HEK293 (cell line): ENCODE measurements around the gene BCL2.

ENCODE experiments used
- CTCF ChIA-PET: fragments of 350-600 bp; formaldehyde crosslinking; extraction: SDS; loops from one replicate; lab custom pipeline; 2021; ENCODE audit warnings: antibody characterized with exemption; lab: Yijun Ruan, JAX
- POLR2A ChIA-PET: fragments of 300-600 bp; formaldehyde crosslinking; extraction: SDS; loops from one replicate; lab custom pipeline; 2020; ENCODE audit warnings: antibody characterized with exemption, inconsistent platforms; lab: Yijun Ruan, JAX
- H3K27ac ChIP-seq: fragments of 200-500 bp; sonication (Bioruptor generic); 2 replicates; pipeline ENCODE4 v1.5.1; 2014; ENCODE audit warnings: low read depth, low read length, control low read depth, inconsistent platforms; ENCODE audit errors: extremely low read depth
- H3K36me3 ChIP-seq, 2 experiments: fragments of 200-500 bp in 1 of 2; sonication (Bioruptor generic) in 1 of 2; 1 replicate in 1 of 2; 2 replicates in 1 of 2; pipeline ENCODE4 v1.5.1; 2014 to 2017; ENCODE audit warnings: inconsistent platforms in 2 of 2, low read length in 2 of 2; ENCODE audit not compliant: control insufficient read depth in 2 of 2, insufficient read depth in 1 of 2
- H3K4me1 ChIP-seq: fragments of 200-500 bp; sonication (Bioruptor generic); 2 replicates; pipeline ENCODE4 v1.5.1; 2014; ENCODE audit warnings: mild to moderate bottlenecking, low read length, inconsistent platforms; ENCODE audit not compliant: control insufficient read depth, insufficient read depth
- H3K4me3 ChIP-seq: 2 replicates; pipeline ENCODE4 v1.5.1; 2011; ENCODE audit warnings: low read depth, mild to moderate bottlenecking, control low read depth, low read length, moderate library complexity
- H3K9me3 ChIP-seq: fragments of 200-500 bp; sonication (Bioruptor generic); 2 replicates; pipeline ENCODE4 v1.5.1; 2014; ENCODE audit warnings: low read depth, low read length, inconsistent platforms; ENCODE audit not compliant: control insufficient read depth, insufficient read depth
- GLIS1 ChIP-seq: fragments of 450-650 bp; formaldehyde crosslinking; IDR thresholded peaks from 2 replicates; pipeline ENCODE4 v1.5.1; 2016; ENCODE audit warnings: missing biosample characterization, missing genetic modification characterization
- PRDM10 ChIP-seq: fragments of 450-650 bp; formaldehyde crosslinking; IDR thresholded peaks from 2 replicates; pipeline ENCODE4 v1.5.1; 2016; ENCODE audit warnings: missing biosample characterization, missing genetic modification characterization
- ZBTB11 ChIP-seq: fragments of 450-650 bp; formaldehyde crosslinking; conservative IDR thresholded peaks from 2 replicates; pipeline ENCODE4 v1.5.1; 2016; ENCODE audit warnings: low read depth, missing biosample characterization, missing genetic modification characterization
- ZBTB21 ChIP-seq: fragments of 450-650 bp; formaldehyde crosslinking; IDR thresholded peaks from 2 replicates; pipeline ENCODE4 v1.5.1; 2017; ENCODE audit warnings: missing biosample characterization, missing genetic modification characterization
- ZBTB7A ChIP-seq: fragments of 450-650 bp; formaldehyde crosslinking; IDR thresholded peaks from 2 replicates; pipeline ENCODE4 v1.5.1; 2016; ENCODE audit warnings: low read depth, missing biosample characterization, missing genetic modification characterization
- ZEB2 ChIP-seq: fragments of 450-650 bp; formaldehyde crosslinking; IDR thresholded peaks from 2 replicates; pipeline ENCODE4 v1.5.1; 2016; ENCODE audit warnings: missing biosample characterization, missing genetic modification characterization
- ZFP37 ChIP-seq: fragments of 450-650 bp; formaldehyde crosslinking; IDR thresholded peaks from 2 replicates; pipeline ENCODE4 v1.5.1; 2016; ENCODE audit warnings: missing biosample characterization, missing genetic modification characterization
- ZIC2 ChIP-seq: fragments of 450-650 bp; formaldehyde crosslinking; IDR thresholded peaks from 2 replicates; pipeline ENCODE4 v1.5.1; 2016; ENCODE audit warnings: missing biosample characterization, missing genetic modification characterization
- ZNF16 ChIP-seq: fragments of 450-650 bp; formaldehyde crosslinking; IDR thresholded peaks from 2 replicates; pipeline ENCODE4 v1.5.1; 2016; ENCODE audit warnings: low read depth, missing biosample characterization, missing genetic modification characterization
- ZNF24 ChIP-seq: fragments of 450-650 bp; formaldehyde crosslinking; IDR thresholded peaks from 2 replicates; pipeline ENCODE4 v1.5.1; 2016; ENCODE audit warnings: missing biosample characterization, missing genetic modification characterization
- ZNF311 ChIP-seq: fragments of 450-650 bp; formaldehyde crosslinking; IDR thresholded peaks from 2 replicates; pipeline ENCODE4 v1.5.1; 2017; ENCODE audit warnings: missing biosample characterization, missing genetic modification characterization, borderline replicate concordance
- ZNF354C ChIP-seq: fragments of 450-650 bp; formaldehyde crosslinking; IDR thresholded peaks from 2 replicates; pipeline ENCODE4 v1.5.1; 2016; ENCODE audit warnings: missing biosample characterization, missing genetic modification characterization, low read depth, borderline replicate concordance
- ZNF514 ChIP-seq: fragments of 450-650 bp; formaldehyde crosslinking; IDR thresholded peaks from 2 replicates; pipeline ENCODE4 v1.5.1; 2016; ENCODE audit warnings: missing biosample characterization, missing genetic modification characterization
- ZNF529 ChIP-seq: fragments of 450-650 bp; formaldehyde crosslinking; IDR thresholded peaks from 2 replicates; pipeline ENCODE4 v1.5.1; 2017; ENCODE audit warnings: missing genetic modification characterization, missing biosample characterization; ENCODE audit not compliant: insufficient replicate concordance
- ZNF544 ChIP-seq: fragments of 450-650 bp; formaldehyde crosslinking; IDR thresholded peaks from 2 replicates; pipeline ENCODE4 v1.5.0; 2017; ENCODE audit warnings: missing biosample characterization, missing genetic modification characterization
- ZNF549 ChIP-seq: fragments of 450-650 bp; IDR thresholded peaks from 2 replicates; pipeline ENCODE4 v1.5.1; 2018; ENCODE audit warnings: missing biosample characterization, missing genetic modification characterization, mild to moderate bottlenecking, inconsistent platforms, moderate library complexity
- ZNF600 ChIP-seq: fragments of 450-650 bp; formaldehyde crosslinking; IDR thresholded peaks from 2 replicates; pipeline ENCODE4 v1.5.1; 2016; ENCODE audit warnings: missing biosample characterization, missing genetic modification characterization
- ZNF629 ChIP-seq: fragments of 450-650 bp; formaldehyde crosslinking; IDR thresholded peaks from 2 replicates; pipeline ENCODE4 v1.5.1; 2017; ENCODE audit warnings: missing biosample characterization, missing genetic modification characterization
- ZNF692 ChIP-seq: fragments of 450-650 bp; formaldehyde crosslinking; IDR thresholded peaks from 2 replicates; pipeline ENCODE4 v1.5.1; 2016; ENCODE audit warnings: missing biosample characterization, missing genetic modification characterization
- ZNF707 ChIP-seq: fragments of 450-650 bp; formaldehyde crosslinking; IDR thresholded peaks from 2 replicates; pipeline ENCODE4 v1.5.1; 2016; ENCODE audit warnings: missing biosample characterization, missing genetic modification characterization
- ZNF777 ChIP-seq: fragments of 450-650 bp; formaldehyde crosslinking; IDR thresholded peaks from 2 replicates; pipeline ENCODE4 v1.5.1; 2017; ENCODE audit warnings: missing biosample characterization, missing genetic modification characterization, borderline replicate concordance
- ZSCAN23 ChIP-seq: fragments of 450-650 bp; formaldehyde crosslinking; IDR thresholded peaks from 2 replicates; pipeline ENCODE4 v1.5.1; 2016; ENCODE audit warnings: missing biosample characterization, missing genetic modification characterization

The BCL2 gene

GRCh38 chr18:63100630-63101055, 218.9 kb downstream of the BCL2 start:
- Histone ChIP-seq H3K36me3 (no peaks in the 10 kb centered on the region), H3K9me3 (no peaks in the 10 kb centered on the region), H3K4me1 (peaks cover 18% of the 10 kb centered on the region), H3K4me3 (no peak overlapping the region), H3K27ac (no peak overlapping the region)
- ChIA-PET POLR2A (no interaction called here), CTCF (interaction anchor here (0.6 kb wide), 1 partner anchor 222 kb away, joined by 4 read pairs; no protein-coding TSS in a partner anchor)
- TF ChIP-seq ZNF544 (tag by site-specific recombination) (no peak), ZNF24 (tag by site-specific recombination) (no peak), ZBTB11 (no peak), ZFP37 (tag by site-specific recombination) (no peak), ZNF311 (tag by site-specific recombination) (no peak), ZBTB21 (no peak), ZNF514 (no peak), ZNF549 (no peak), ZEB2 (tag by site-specific recombination) (no peak), ZBTB7A (tag by site-specific recombination) (no peak), ZNF354C (no peak)

GRCh38 chr18:63099848-63100629, 219.5 kb downstream of the BCL2 start:
- ChIA-PET POLR2A (interaction anchor here (0.7 kb wide), 1 partner anchor 188 kb away, joined by 3 read pairs; no protein-coding TSS in a partner anchor), CTCF (interaction anchor here (0.6 kb wide), 1 partner anchor 336 kb away, joined by 5 read pairs; no protein-coding TSS in a partner anchor)
- no peaks in the 10 kb centered on the region for H3K9me3 ChIP-seq
- H3K27ac ChIP-seq: no peak overlapping the region
- TF ChIP-seq GLIS1 (tag by site-specific recombination): peak; percentile 95
- no peak for TF ChIP-seq ZNF529 (tag by site-specific recombination)
- TF ChIP-seq ZNF707: no peak
- 0 out of 2 replicates have a peak, but pooled peaks have one; percentile 29 for TF ChIP-seq ZNF629
- TF ChIP-seq ZNF777 (tag by site-specific recombination): no peak
- no peak for TF ChIP-seq ZNF16 (tag by site-specific recombination)
- no peak for TF ChIP-seq ZSCAN23 (tag by site-specific recombination)
- peak; percentile 36; the same call in 1 of the 2 replicates for TF ChIP-seq PRDM10 (tag by site-specific recombination)
- 0 out of 2 replicates have a peak, but pooled peaks have one; percentile 30 for TF ChIP-seq ZNF600 (tag by site-specific recombination)
- TF ChIP-seq ZIC2 (tag by site-specific recombination): peak; percentile 91
- peak; percentile 75 for TF ChIP-seq ZNF692 (tag by site-specific recombination)
- H3K36me3 ChIP-seq: no peaks in the 10 kb centered on the region
- no peak overlapping the region for H3K4me3 ChIP-seq
- peaks cover 18% of the 10 kb centered on the region for H3K4me1 ChIP-seq
